ENCODE data around the gene POLR2A.

- TF ChIP-seq CTCF (IDR thresholded peaks at IDR 0.05) (no peak), POLR2A (IDR thresholded peaks at IDR 0.05) (no peak)
Measured at GRCh38 chr17:7538050-7538449, 53.9 kb downstream of the POLR2A start.

Measured in breast epithelium (tissue), 3 donors.